ENCODE data around the gene OR2F1. TPM values are rescaled to one million over a fixed set of nuclear protein-coding genes. Genes with fewer than 3 reads are reported as not detected.
A peak's percentile ranks its signal among the peaks of the same experiment; 100 is the strongest.

OR2F1 gene
- total RNA-seq, 1 experiment from 2014 or later: not detected

DNA sequence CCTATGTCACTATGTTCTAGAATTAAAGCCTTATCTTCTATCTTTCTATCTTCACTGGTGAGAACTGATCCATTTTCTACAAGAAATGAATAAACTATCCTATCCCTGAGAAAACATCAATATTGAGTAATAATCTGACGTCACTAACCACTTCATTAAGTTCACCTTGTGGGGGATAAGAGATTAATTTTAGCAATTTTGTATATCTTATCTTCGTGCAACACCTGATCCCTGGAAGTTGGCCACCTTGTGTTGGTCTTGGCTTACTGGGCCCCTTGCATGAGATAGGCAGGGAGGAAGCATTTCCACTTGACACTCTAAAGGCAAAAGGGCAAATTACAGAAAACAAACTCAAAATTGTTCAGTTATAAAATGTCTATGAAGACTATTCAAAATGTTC, 25.4 kb downstream of the OR2F1 start:
- BruUV-seq (replicated peaks): no TSS peak
- H3K4me2 ChIP-seq (ENCODE audit: low read length): no peak overlapping the region
- POLR2A ChIA-PET (ENCODE audit: unreplicated experiment): no interaction called here
- no peaks in the 10 kb centered on the region for H3K79me2 ChIP-seq (ENCODE audit: low read length)
- no peaks in the 10 kb centered on the region for H3K9me2 ChIP-seq (replicated peaks; ENCODE audit: low read length)
- no peaks in the 10 kb centered on the region for H4K20me1 ChIP-seq (ENCODE audit: low read length)
- H3K4me3 ChIP-seq (ENCODE audit: low read length): no peak overlapping the region
- H3K27ac ChIP-seq (ENCODE audit: low read length): 0 out of 2 replicates have a peak overlapping the region, but pooled peaks have one; percentile 8
- H2AFZ ChIP-seq (ENCODE audit: low read length): no peak overlapping the region
- peaks cover 24% of the 10 kb centered on the region for H3K4me1 ChIP-seq (ENCODE audit: insufficient read depth, low read length)
- no peaks in the 10 kb centered on the region for H3K9me3 ChIP-seq (ENCODE audit: low read length)
- intact Hi-C loops (cut with micrococcal nuclease): no loop called here
- H3F3A ChIP-seq (ENCODE audit: low read length, unreplicated experiment): no peaks in the 10 kb centered on the region
- H3K36me3 ChIP-seq (ENCODE audit: low read depth, low read length): no peaks in the 10 kb centered on the region
- no peaks in the 10 kb centered on the region for H3K27me3 ChIP-seq (ENCODE audit: low read length)
- no peak; the same call in 1 of the 2 replicates for ATAC-seq
- DNase-seq: peak; percentile 11
- no peak overlapping the region for H3K9ac ChIP-seq (ENCODE audit: low read length)
- CTCF ChIA-PET: no interaction called here
- TF ChIP-seq EZH2phosphoT487 (IDR thresholded peaks at IDR 0.05; ENCODE audit: borderline replicate concordance, low read length) (no peak), EZH2 (IDR thresholded peaks at IDR 0.05; ENCODE audit: low read length, unreplicated experiment) (no peak)
- TF ChIP-seq, protein P1, sequence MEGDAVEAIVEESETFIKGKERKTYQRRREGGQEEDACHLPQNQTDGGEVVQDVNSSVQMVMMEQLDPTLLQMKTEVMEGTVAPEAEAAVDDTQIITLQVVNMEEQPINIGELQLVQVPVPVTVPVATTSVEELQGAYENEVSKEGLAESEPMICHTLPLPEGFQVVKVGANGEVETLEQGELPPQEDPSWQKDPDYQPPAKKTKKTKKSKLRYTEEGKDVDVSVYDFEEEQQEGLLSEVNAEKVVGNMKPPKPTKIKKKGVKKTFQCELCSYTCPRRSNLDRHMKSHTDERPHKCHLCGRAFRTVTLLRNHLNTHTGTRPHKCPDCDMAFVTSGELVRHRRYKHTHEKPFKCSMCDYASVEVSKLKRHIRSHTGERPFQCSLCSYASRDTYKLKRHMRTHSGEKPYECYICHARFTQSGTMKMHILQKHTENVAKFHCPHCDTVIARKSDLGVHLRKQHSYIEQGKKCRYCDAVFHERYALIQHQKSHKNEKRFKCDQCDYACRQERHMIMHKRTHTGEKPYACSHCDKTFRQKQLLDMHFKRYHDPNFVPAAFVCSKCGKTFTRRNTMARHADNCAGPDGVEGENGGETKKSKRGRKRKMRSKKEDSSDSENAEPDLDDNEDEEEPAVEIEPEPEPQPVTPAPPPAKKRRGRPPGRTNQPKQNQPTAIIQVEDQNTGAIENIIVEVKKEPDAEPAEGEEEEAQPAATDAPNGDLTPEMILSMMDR (conservative IDR thresholded peaks at IDR 0.05; ENCODE audit: low read depth, low read length): no peak

DNA sequence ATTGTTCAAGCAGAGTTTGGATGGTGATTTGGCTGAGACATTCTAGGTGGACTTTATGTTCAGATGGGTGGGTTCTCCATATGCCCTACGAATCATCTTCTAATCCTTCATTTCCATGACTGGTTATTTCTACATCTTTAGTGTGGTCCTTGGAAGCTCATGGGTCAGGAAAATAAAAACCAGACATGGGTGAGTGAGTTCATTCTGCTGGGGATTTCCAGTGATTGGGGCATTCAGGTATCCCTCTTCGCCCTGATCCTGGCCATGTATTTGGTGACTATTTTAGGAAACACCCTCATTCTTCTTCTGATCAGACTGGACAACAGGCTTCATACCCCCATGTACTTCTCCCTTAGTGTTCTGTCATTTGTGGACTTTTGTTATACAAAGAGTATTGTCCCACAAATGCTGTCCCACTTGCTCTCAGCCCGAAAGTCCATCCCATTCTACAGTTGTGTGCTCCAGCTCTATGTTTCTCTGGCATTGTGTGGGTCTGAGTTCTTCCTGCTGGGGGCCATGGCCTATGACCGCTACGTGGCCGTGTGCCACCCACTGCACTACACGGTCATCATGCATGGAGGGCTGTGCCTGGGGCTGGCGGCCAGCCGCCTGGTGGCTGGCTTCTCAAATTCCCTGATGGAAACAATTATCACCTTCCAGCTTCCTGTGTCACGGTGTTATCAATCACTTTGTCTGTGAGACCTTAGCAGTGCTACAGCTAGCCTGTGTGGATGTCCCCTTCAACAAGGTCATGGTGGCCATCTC, 26.3 kb downstream of the OR2F1 start:
- intact Hi-C loops (cut with micrococcal nuclease): no loop called here
- Histone ChIP-seq H3K27ac (ENCODE audit: low read length) (no peak overlapping the region), H3K9ac (ENCODE audit: low read length) (no peak overlapping the region), H3K4me2 (ENCODE audit: low read length) (no peak overlapping the region), H3K9me2 (replicated peaks; ENCODE audit: low read length) (no peaks in the 10 kb centered on the region), H3K36me3 (ENCODE audit: low read depth, low read length) (no peaks in the 10 kb centered on the region), H3K79me2 (ENCODE audit: low read length) (no peaks in the 10 kb centered on the region), H3F3A (ENCODE audit: low read length, unreplicated experiment) (no peaks in the 10 kb centered on the region), H3K4me3 (ENCODE audit: low read length) (no peak overlapping the region), H3K27me3 (ENCODE audit: low read length) (no peaks in the 10 kb centered on the region), H3K9me3 (ENCODE audit: low read length) (no peaks in the 10 kb centered on the region), H4K20me1 (ENCODE audit: low read length) (no peaks in the 10 kb centered on the region), H3K4me1 (ENCODE audit: insufficient read depth, low read length) (peaks cover 29% of the 10 kb centered on the region), H2AFZ (ENCODE audit: low read length) (no peak overlapping the region)
- DNase-seq: no peak
- no peak for ATAC-seq
- no TSS peak for BruUV-seq (replicated peaks)
- CTCF ChIA-PET: no interaction called here
- TF ChIP-seq, protein P1 (conservative IDR thresholded peaks at IDR 0.05; ENCODE audit: low read depth, low read length): no peak
- TF ChIP-seq EZH2 (IDR thresholded peaks at IDR 0.05; ENCODE audit: low read length, unreplicated experiment): no peak
- no peak for TF ChIP-seq EZH2phosphoT487 (IDR thresholded peaks at IDR 0.05; ENCODE audit: borderline replicate concordance, low read length)
- POLR2A ChIA-PET (ENCODE audit: unreplicated experiment): no interaction called here

DNA sequence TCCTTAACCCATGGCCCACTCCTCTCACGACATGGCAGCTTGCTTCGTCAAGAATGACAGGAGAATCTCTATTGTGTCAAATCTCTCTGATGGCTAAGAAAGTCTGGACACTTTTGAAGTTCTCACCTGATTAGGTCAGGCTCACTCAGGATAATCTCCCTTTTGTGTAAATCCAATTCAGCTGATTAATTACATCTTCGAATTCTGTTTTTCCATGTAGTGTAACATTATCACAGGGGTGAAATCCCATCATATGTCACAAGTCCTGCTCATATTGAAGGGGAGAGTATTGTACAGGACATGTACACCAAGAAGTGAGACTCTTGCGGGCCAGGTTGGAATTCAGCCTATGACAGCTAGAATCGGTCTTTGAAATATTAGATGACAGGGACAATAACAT, 29.3 kb downstream of the OR2F1 start:
- Histone ChIP-seq H3K36me3 (ENCODE audit: low read depth, low read length) (no peaks in the 10 kb centered on the region), H3K27me3 (ENCODE audit: low read length) (no peaks in the 10 kb centered on the region), H3F3A (ENCODE audit: low read length, unreplicated experiment) (no peaks in the 10 kb centered on the region), H3K4me1 (ENCODE audit: insufficient read depth, low read length) (peaks cover 23% of the 10 kb centered on the region), H3K9me2 (replicated peaks; ENCODE audit: low read length) (no peaks in the 10 kb centered on the region), H3K9me3 (ENCODE audit: low read length) (no peaks in the 10 kb centered on the region), H3K27ac (ENCODE audit: low read length) (no peak overlapping the region), H3K79me2 (ENCODE audit: low read length) (no peaks in the 10 kb centered on the region), H3K9ac (ENCODE audit: low read length) (no peak overlapping the region), H3K4me2 (ENCODE audit: low read length) (no peak overlapping the region), H3K4me3 (ENCODE audit: low read length) (no peak overlapping the region), H2AFZ (ENCODE audit: low read length) (no peak overlapping the region), H4K20me1 (ENCODE audit: low read length) (no peaks in the 10 kb centered on the region)
- intact Hi-C loops (cut with micrococcal nuclease): no loop called here
- POLR2A ChIA-PET (ENCODE audit: unreplicated experiment): no interaction called here
- BruUV-seq (replicated peaks): no TSS peak
- CTCF ChIA-PET: no interaction called here
- DNase-seq (no peak), ATAC-seq (no peak)
- TF ChIP-seq EZH2 (IDR thresholded peaks at IDR 0.05; ENCODE audit: low read length, unreplicated experiment): no peak
- TF ChIP-seq, protein P1 (conservative IDR thresholded peaks at IDR 0.05; ENCODE audit: low read depth, low read length): no peak
- no peak for TF ChIP-seq EZH2phosphoT487 (IDR thresholded peaks at IDR 0.05; ENCODE audit: borderline replicate concordance, low read length)

Measured in PC-3 (cell line).